GM12878 (cell line): ENCODE results near the gene ATG4B. TPM values are rescaled to one million over a fixed set of nuclear protein-coding genes. Genes with fewer than 3 reads are reported as not detected.

Source experiments
- ATAC-seq: fragments of 200-7000 bp; cut with Tn5 transposase; 3 replicates; pipeline ENCODE4 v1.9.1; 2020; ENCODE audit warnings: mild to moderate bottlenecking, moderate library complexity
- BruUV-seq: library from RNA; stranded (reverse); fragments of 400-500 nt; replicated peaks from 2 replicates; lab custom pipeline; 2021; lab: Mats Ljungman, UMichigan
- CTCF ChIA-PET: fragments of 300-600 bp; sonication (Branson Sonifier 250); formaldehyde crosslinking; extraction: SDS; loops from one replicate; lab custom pipeline; 2021; ENCODE audit warnings: inconsistent platforms; lab: Yijun Ruan, JAX
- POLR2A ChIA-PET: fragments of 350-600 bp; formaldehyde crosslinking; extraction: SDS; loops from one replicate; lab custom pipeline; 2021; ENCODE audit warnings: inconsistent platforms; lab: Charles Lee
- RAD21 ChIA-PET: fragments of 300-600 bp; sonication (Branson Sonifier 250); formaldehyde crosslinking; loops from one replicate; lab custom pipeline; 2023; ENCODE audit warnings: antibody characterized with exemption; ENCODE audit not compliant: unreplicated experiment; lab: Charles Lee
- SMC1A ChIA-PET: fragments of 300-600 bp; sonication (Branson Sonifier 250); formaldehyde crosslinking; loops from one replicate; lab custom pipeline; 2023; ENCODE audit not compliant: unreplicated experiment, uncharacterized antibody; lab: Charles Lee
- DNase-seq: peaks from one replicate; pipeline ENCODE4 v3.0.0-alpha.2; 2011; ENCODE audit warnings: low read depth, low spot score
- FAIRE-seq: peaks from 3 replicates; lab custom pipeline; 2011; peaks lifted over from hg19 to GRCh38; lab: Jason Lieb, UNC
- H2AFZ ChIP-seq: 2 replicates; pipeline ENCODE4 v1.6.0; 2011; ENCODE audit warnings: low read depth, low read length, control low read depth; ENCODE audit not compliant: control insufficient read depth
- H3K27ac ChIP-seq: 2 replicates; pipeline ENCODE4 v1.5.1; 2011; ENCODE audit warnings: control low read depth; ENCODE audit not compliant: control insufficient read depth, insufficient read depth
- H3K27me3 ChIP-seq, 2 experiments: replicated peaks in 1 of 2; 2 replicates each; pipeline versions ENCODE4 v1.6.0 to v1.6.1; 2011; ENCODE audit warnings: low read length in 1 of 2; ENCODE audit not compliant: control insufficient read depth in 2 of 2, insufficient read depth in 2 of 2
- H3K36me3 ChIP-seq, 2 experiments: 2 replicates each; pipeline ENCODE4 v1.5.1; 2011; ENCODE audit warnings: low read length in 1 of 2; ENCODE audit not compliant: control insufficient read depth in 2 of 2, insufficient read depth in 2 of 2
- H3K4me1 ChIP-seq: 2 replicates; pipeline ENCODE4 v1.6.1; 2011; ENCODE audit warnings: mild to moderate bottlenecking, low read length, moderate library complexity, mixed read lengths; ENCODE audit not compliant: control insufficient read depth, insufficient read depth
- H3K4me2 ChIP-seq: 2 replicates; pipeline ENCODE4 v1.6.0; 2011; ENCODE audit warnings: control low read depth; ENCODE audit not compliant: control insufficient read depth, insufficient read depth
- H3K4me3 ChIP-seq: fragments of 200-600 bp; sonication (generic); 2 replicates; pipeline ENCODE4 v1.5.1; 2016
- H3K79me2 ChIP-seq: 2 replicates; pipeline ENCODE4 v1.6.0; 2011; ENCODE audit warnings: low read length; ENCODE audit not compliant: control insufficient read depth, insufficient read depth
- H3K9ac ChIP-seq: 2 replicates; pipeline ENCODE4 v1.8.0; 2011; ENCODE audit warnings: low read length, control low read depth, mixed read lengths; ENCODE audit not compliant: control insufficient read depth, insufficient read depth
- H3K9me3 ChIP-seq: replicated peaks from 3 replicates; pipeline ENCODE4 v1.5.1; 2011; ENCODE audit warnings: mild to moderate bottlenecking, low read length; ENCODE audit not compliant: control insufficient read depth, insufficient read depth
- H4K20me1 ChIP-seq: 2 replicates; pipeline ENCODE4 v1.6.0; 2011; ENCODE audit not compliant: control insufficient read depth, insufficient read depth
- CBX3 ChIP-seq: fragments of 200-600 bp; sonication (generic); IDR thresholded peaks from 2 replicates; pipeline ENCODE4 v1.6.1; 2016; ENCODE audit warnings: low read depth, borderline replicate concordance
- CEBPB ChIP-seq, 2 experiments: fragments of 150-350 bp in 1 of 2; IDR thresholded peaks; 2 replicates each; pipeline ENCODE4 v1.6.1; 2012 to 2014; ENCODE audit warnings: low read depth in 2 of 2, low read length in 2 of 2, borderline replicate concordance in 1 of 2, inconsistent platforms in 1 of 2
- KDM1A ChIP-seq: fragments of 200-600 bp; sonication (generic); IDR thresholded peaks from 2 replicates; pipeline ENCODE4 v1.6.1; 2016; ENCODE audit warnings: borderline replicate concordance
- NBN ChIP-seq: fragments of 450-650 bp; IDR thresholded peaks from 2 replicates; pipeline ENCODE4 v1.6.1; 2016
- WRNIP1 ChIP-seq: IDR thresholded peaks from 2 replicates; pipeline ENCODE4 v1.6.1; 2011; ENCODE audit warnings: low read depth, low read length, improper control_type of control experiment, borderline replicate concordance
- YBX1 ChIP-seq: fragments of 450-650 bp; IDR thresholded peaks from 2 replicates; pipeline ENCODE4 v1.6.1; 2016; ENCODE audit warnings: antibody characterized with exemption
- ZSCAN29 ChIP-seq: fragments of 450-650 bp; IDR thresholded peaks from 2 replicates; pipeline ENCODE4 v1.6.1; 2017; ENCODE audit warnings: mild to moderate bottlenecking, moderate library complexity
- WGBS: methylation state at CpG from one replicate; pipeline ENCODE4 v1.1.6; 2016; ENCODE audit warnings: low lambda C conversion rate; ENCODE audit not compliant: insufficient replicate concordance, insufficient coverage; ENCODE audit errors: missing lambda C conversion rate; 5-methylcytosine and 5-hydroxymethylcytosine counted together
- in situ Hi-C: fragments of 300-500 bp; cut with MboI; formaldehyde crosslinking; loops from 9 replicates; pipeline ENCODE4 v1.14.3; 2018; ENCODE audit warnings: mixed read lengths
- intact Hi-C: fragments of 100-400 bp; cut with micrococcal nuclease; formaldehyde crosslinking; loops from one replicate; pipeline ENCODE4 v1.14.2; 2022; ENCODE audit not compliant: unreplicated experiment
- polyA plus RNA-seq, 11 experiments: library from polyadenylated mRNA; depleted of rRNA in 4 of 11; unstranded in 6 of 11; stranded (reverse) in 5 of 11; fragments of >200 nt; fragmentation: Nextera tagmentation in 4 of 11; fragmentation: Illumina TruSeq in 1 of 11; extraction: Ambion mirVana in 4 of 11; extraction: Trizol in 1 of 11; gene quantifications; 1 replicate in 1 of 11; 2 replicates in 10 of 11; pipeline versions ENCODE4 v1.2.1 to v1.2.3, GENCODE V29; 2011 to 2016; ENCODE audit warnings: inconsistent platforms in 2 of 11, missing spikeins in 2 of 11, low read depth in 1 of 11
- total RNA-seq, 4 experiments: library from RNA; depleted of rRNA in 3 of 4; stranded (reverse); fragments of >200 nt in 3 of 4; fragmentation: Illumina TruSeq in 1 of 4; extraction: Trizol in 1 of 4; gene quantifications; 2 replicates each; pipeline versions ENCODE4 v1.2.1 to v1.2.3, GENCODE V29; 2013 to 2021
- TF ChIP-seq, protein P1 (sequence below): IDR thresholded peaks from 2 replicates; pipeline ENCODE4 v1.6.1; 2012; ENCODE audit warnings: low read length, inconsistent platforms
- TF ChIP-seq, protein P2 (sequence below): IDR thresholded peaks from 2 replicates; pipeline ENCODE4 v1.6.1; 2012; ENCODE audit warnings: low read depth, low read length, improper control_type of control experiment
- TF ChIP-seq, protein P3 (sequence below): fragments of 450-650 bp; IDR thresholded peaks from 2 replicates; pipeline ENCODE4 v1.6.1; 2018; ENCODE audit warnings: borderline replicate concordance, mild to moderate bottlenecking; ENCODE audit not compliant: partially characterized antibody
- TF ChIP-seq, protein P4 (sequence below): fragments of 150-350 bp; IDR thresholded peaks from 2 replicates; pipeline ENCODE4 v1.6.1; 2016; ENCODE audit warnings: low read depth, low read length
- TF ChIP-seq, protein P5 (sequence below): fragments of 450-650 bp; IDR thresholded peaks from 2 replicates; pipeline ENCODE4 v1.6.1; 2016; ENCODE audit warnings: mild to moderate bottlenecking

The ATG4B gene
- total and polyA plus RNA-seq, 10 of the 15 experiments (the other 5 are each of a cell fraction or from before 2014, with no cell fraction given) = 5.8 to 84.1 (median 64.9) TPM

DNA sequence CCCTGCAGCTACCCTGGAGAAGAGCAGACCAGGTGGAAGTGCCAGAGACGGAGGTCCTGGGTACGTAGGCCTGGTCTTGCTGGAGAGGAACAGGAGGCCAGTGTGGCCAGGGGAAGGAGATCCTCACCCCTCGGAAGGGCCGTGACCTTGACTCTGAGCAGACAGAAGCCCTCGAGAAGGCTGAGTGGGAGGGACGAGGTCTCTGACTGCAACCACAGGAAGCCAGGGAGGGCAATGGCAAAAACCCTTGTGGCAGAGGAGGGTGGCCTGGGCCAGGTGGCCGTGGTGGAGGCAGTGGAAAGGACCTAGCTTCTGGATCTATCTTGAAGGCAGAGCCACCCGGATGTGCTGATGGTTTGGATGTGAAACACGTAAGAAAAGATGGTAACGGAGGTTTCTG, 28.6 kb upstream of the ATG4B start:
- H3K27me3 ChIP-seq = no peaks in the 10 kb centered on the region
- ChIA-PET RAD21 (no interaction called here), SMC1A (interaction anchor here (1.0 to 1.7 kb wide), 2 partner anchors 10 to 102 kb away, joined by 3 read pairs; no protein-coding TSS in a partner anchor), CTCF (interaction anchor here (0.8 to 2.0 kb wide), 3 partner anchors 297 to 818 kb away, joined by 3 to 9 read pairs (median 3); no protein-coding TSS in a partner anchor), POLR2A (no interaction called here)
- no peaks in the 10 kb centered on the region for H3K4me1 ChIP-seq
- no peak overlapping the region for H3K4me3 ChIP-seq
- ATAC-seq (no peak), DNase-seq (no peak), FAIRE-seq (no peak)
- no peak overlapping the region for H2AFZ ChIP-seq
- WGBS = 67% methylated on average over 10 of the region's 10 CpGs
- H4K20me1 ChIP-seq = no peaks in the 10 kb centered on the region
- intact Hi-C loops (no loop called here), in situ Hi-C loops (no loop called here)
- no TSS peak for BruUV-seq
- no peaks in the 10 kb centered on the region for H3K9me3 ChIP-seq
- H3K36me3 ChIP-seq = peaks cover 11 to 16% of the 10 kb centered on the region in 2 experiments; a peak in 2 of 4 replicates
- H3K79me2 ChIP-seq = peaks cover 7% of the 10 kb centered on the region
- no peak overlapping the region for H3K4me2 ChIP-seq
- no peak overlapping the region for H3K9ac ChIP-seq
- H3K27ac ChIP-seq = no peak overlapping the region
- TF ChIP-seq, protein P1, sequence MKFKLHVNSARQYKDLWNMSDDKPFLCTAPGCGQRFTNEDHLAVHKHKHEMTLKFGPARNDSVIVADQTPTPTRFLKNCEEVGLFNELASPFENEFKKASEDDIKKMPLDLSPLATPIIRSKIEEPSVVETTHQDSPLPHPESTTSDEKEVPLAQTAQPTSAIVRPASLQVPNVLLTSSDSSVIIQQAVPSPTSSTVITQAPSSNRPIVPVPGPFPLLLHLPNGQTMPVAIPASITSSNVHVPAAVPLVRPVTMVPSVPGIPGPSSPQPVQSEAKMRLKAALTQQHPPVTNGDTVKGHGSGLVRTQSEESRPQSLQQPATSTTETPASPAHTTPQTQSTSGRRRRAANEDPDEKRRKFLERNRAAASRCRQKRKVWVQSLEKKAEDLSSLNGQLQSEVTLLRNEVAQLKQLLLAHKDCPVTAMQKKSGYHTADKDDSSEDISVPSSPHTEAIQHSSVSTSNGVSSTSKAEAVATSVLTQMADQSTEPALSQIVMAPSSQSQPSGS = no peak
- TF ChIP-seq, protein P2, sequence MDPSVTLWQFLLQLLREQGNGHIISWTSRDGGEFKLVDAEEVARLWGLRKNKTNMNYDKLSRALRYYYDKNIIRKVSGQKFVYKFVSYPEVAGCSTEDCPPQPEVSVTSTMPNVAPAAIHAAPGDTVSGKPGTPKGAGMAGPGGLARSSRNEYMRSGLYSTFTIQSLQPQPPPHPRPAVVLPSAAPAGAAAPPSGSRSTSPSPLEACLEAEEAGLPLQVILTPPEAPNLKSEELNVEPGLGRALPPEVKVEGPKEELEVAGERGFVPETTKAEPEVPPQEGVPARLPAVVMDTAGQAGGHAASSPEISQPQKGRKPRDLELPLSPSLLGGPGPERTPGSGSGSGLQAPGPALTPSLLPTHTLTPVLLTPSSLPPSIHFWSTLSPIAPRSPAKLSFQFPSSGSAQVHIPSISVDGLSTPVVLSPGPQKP = no peak
- TF ChIP-seq, protein P3, sequence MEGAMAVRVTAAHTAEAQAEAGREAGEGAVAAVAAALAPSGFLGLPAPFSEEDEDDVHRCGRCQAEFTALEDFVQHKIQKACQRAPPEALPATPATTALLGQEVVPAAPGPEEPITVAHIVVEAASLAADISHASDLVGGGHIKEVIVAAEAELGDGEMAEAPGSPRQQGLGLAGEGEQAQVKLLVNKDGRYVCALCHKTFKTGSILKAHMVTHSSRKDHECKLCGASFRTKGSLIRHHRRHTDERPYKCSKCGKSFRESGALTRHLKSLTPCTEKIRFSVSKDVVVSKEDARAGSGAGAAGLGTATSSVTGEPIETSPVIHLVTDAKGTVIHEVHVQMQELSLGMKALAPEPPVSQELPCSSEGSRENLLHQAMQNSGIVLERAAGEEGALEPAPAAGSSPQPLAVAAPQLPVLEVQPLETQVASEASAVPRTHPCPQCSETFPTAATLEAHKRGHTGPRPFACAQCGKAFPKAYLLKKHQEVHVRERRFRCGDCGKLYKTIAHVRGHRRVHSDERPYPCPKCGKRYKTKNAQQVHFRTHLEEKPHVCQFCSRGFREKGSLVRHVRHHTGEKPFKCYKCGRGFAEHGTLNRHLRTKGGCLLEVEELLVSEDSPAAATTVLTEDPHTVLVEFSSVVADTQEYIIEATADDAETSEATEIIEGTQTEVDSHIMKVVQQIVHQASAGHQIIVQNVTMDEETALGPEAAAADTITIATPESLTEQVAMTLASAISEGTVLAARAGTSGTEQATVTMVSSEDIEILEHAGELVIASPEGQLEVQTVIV = no peak
- TF ChIP-seq, protein P4, sequence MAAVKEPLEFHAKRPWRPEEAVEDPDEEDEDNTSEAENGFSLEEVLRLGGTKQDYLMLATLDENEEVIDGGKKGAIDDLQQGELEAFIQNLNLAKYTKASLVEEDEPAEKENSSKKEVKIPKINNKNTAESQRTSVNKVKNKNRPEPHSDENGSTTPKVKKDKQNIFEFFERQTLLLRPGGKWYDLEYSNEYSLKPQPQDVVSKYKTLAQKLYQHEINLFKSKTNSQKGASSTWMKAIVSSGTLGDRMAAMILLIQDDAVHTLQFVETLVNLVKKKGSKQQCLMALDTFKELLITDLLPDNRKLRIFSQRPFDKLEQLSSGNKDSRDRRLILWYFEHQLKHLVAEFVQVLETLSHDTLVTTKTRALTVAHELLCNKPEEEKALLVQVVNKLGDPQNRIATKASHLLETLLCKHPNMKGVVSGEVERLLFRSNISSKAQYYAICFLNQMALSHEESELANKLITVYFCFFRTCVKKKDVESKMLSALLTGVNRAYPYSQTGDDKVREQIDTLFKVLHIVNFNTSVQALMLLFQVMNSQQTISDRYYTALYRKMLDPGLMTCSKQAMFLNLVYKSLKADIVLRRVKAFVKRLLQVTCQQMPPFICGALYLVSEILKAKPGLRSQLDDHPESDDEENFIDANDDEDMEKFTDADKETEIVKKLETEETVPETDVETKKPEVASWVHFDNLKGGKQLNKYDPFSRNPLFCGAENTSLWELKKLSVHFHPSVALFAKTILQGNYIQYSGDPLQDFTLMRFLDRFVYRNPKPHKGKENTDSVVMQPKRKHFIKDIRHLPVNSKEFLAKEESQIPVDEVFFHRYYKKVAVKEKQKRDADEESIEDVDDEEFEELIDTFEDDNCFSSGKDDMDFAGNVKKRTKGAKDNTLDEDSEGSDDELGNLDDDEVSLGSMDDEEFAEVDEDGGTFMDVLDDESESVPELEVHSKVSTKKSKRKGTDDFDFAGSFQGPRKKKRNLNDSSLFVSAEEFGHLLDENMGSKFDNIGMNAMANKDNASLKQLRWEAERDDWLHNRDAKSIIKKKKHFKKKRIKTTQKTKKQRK = no peak
- TF ChIP-seq CEBPB (IDR thresholded peaks at IDR 0.05; ENCODE audit: borderline replicate concordance in 1 of 2, low read depth in 2 of 2, low read length in 2 of 2) (no peak), CBX3 (no peak), WRNIP1 (no peak), ZSCAN29 (no peak), NBN (no peak), KDM1A (no peak), YBX1 (no peak)
- TF ChIP-seq, protein P5, sequence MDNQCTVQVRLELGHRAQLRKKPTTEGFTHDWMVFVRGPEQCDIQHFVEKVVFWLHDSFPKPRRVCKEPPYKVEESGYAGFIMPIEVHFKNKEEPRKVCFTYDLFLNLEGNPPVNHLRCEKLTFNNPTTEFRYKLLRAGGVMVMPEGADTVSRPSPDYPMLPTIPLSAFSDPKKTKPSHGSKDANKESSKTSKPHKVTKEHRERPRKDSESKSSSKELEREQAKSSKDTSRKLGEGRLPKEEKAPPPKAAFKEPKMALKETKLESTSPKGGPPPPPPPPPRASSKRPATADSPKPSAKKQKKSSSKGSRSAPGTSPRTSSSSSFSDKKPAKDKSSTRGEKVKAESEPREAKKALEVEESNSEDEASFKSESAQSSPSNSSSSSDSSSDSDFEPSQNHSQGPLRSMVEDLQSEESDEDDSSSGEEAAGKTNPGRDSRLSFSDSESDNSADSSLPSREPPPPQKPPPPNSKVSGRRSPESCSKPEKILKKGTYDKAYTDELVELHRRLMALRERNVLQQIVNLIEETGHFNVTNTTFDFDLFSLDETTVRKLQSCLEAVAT = no peak
